Fibroblast of skin of scalp (primary cell): Measurements from ENCODE around the gene FAM3B.
"Not testable (repeated sequence)": the region's sequence is repeated elsewhere in the genome, so short reads cannot be mapped to it uniquely, and the experiment has no call there.

Experiments
- DNase-seq: peaks from one replicate; pipeline ENCODE4 v3.0.0-alpha.2; 2013

FAM3B gene

DNA sequence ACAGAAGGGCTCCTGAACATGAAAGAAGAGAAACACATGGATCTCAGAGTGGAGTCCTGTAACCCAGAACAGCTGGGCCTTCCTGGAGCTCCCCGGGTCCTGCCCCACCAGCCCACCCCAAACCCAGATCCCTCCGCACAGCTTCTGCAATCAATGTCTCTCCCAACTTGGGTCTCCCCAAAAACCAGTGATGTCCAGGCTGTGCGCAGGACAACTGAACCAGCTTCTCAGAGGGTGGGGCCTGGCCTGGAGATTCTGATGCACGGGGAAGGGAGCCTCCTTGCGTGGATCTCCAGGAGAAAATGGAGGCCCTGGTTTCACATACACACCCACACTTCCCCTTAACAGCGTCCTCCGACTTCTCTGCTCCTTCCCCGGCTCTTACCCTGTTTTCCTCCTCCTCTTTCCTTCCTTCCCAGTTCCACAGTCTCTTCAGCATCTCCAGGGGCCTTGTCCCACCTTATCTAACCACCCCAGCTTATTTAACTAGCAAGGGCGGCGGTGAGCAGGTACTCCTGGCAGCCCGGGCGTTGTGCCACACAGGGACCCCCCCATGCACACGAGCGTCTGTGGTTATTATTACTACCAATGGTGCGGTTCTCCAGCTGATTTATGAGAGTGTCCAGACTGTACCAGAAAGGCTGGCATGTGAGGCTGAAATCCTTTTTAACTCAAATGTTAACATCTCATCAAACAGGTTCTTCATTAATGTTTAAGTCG is 34.0 kb downstream of the FAM3B start:
- DNase-seq: no peak

DNA sequence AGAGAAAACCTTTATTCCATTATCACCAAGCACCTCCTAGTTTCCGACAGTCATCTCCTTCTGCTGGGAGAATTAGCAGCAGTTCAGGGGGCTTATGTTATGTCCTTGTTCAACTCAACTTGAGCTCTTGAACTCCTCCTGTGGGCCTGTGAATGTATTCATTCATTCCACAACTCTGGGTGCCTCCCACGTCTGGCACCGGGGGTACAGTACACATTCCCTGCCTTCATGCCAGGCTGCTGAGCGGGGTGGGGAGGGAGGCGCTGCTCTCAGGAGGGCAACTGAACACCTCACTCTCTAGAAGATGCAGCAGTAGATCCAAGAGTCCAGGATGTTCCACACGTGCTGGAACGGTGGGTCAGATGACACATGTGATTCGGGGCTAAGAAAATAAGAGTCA is 40.9 kb downstream of the FAM3B start:
- no peak for DNase-seq

- no peak for DNase-seq
These were observed 41.9 kb downstream of the FAM3B start for GRCh38 chr21:41358193-41359166.

DNA sequence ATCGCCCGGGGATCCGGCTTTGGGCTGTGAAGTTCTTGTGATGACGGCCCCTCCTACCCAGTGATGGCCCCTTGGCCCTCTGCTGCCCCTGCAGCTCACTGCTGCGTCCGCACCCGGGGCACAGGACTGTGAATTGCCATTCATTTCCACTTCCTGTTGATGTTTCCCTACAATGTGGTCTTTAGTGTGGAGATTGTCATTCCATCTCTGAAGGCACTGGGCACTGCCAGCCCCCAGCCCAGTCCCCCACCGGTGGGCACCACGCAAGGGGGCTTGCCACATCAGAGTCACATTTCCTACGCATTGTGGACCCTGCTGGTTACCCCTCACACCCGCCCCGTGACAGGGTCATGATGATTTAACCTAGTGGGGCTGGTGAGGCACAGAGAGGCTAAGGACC is 42.7 kb downstream of the FAM3B start:
- no peak for DNase-seq

GRCh38 chr21:41359754-41360071 is 43.1 kb downstream of the FAM3B start:
- not testable (repeated sequence) for DNase-seq

DNA sequence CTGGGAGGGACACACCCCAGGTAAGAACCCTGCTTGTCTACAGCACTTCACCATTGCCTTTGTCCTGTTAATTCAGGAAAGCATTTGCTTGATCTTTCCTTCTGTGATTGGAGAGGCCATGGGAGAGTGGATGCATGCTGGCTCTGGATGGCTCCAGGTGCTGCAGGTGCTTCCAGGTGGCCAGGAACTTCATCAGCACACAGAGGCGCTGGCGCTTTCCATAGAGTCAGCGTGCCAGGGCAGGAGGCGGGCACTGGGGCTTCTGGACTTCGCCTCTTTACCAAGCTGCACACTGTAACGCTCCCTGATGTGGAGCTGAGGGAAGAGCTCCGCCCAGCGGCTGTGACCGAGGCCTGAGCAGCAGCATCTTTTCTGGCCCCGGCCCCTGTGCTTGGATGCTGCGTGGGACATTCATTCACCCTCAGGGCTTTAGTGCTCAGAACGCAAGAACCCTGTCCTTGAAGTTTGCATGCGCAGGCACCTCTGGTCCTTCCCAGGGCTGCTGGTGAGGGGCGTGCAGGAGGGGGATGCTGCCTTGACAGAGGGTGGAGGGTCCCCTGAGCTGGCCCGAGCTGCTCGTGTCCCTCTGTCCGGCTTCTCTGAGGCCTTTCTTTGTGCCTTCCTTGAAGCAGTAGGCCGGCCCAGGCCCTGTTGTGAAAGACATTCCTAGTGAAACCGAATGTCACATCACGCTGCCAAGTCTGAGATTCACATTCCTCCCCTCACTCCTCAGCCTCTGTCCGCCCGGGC is 43.6 kb downstream of the FAM3B start:
- DNase-seq: peak; percentile 44

DNA sequence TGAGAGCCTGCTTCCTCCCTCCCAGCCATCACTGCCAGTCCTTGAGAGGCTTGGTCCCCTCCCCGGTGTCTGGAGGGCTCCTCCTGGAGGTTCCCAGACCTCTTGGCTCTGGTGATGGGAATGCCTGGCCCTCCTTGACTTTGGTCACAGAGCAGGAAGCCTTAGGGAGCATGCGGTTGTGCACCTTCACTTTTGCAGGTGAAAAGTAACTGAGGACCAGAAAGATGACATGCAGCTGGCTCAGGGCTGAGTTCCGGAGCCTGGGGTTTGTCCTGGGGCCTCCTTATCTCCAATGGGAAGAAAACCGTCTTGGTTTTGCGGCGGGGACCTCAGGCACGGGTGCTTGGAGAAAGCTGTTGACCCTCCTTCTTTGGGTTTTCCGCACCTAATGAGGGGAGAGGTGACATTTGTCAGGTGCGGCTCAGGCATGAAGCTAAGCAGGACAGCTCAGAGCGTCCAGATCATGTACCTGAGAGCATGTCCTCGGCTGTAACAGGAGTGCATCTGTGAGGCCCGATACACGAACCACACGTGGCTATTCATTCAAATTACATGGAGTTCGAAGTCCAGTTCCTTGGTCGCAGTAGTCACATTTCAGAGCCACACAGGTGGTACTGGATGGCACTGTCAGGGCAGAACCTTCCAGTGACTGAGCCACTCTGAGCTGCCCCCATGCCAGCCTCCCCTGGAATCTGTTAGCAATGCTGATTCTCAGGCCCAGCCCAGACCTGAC is 44.6 kb downstream of the FAM3B start:
- DNase-seq: no peak

GRCh38 chr21:41361786-41362604 is 45.4 kb downstream of the FAM3B start, which contains the start of gene MX2:
Gene MX2, plus strand, starts transcription at chr21:41362027. Its CDS starts 14,880 bp downstream, at chr21:41376907.
- peak; percentile 84 for DNase-seq

DNA sequence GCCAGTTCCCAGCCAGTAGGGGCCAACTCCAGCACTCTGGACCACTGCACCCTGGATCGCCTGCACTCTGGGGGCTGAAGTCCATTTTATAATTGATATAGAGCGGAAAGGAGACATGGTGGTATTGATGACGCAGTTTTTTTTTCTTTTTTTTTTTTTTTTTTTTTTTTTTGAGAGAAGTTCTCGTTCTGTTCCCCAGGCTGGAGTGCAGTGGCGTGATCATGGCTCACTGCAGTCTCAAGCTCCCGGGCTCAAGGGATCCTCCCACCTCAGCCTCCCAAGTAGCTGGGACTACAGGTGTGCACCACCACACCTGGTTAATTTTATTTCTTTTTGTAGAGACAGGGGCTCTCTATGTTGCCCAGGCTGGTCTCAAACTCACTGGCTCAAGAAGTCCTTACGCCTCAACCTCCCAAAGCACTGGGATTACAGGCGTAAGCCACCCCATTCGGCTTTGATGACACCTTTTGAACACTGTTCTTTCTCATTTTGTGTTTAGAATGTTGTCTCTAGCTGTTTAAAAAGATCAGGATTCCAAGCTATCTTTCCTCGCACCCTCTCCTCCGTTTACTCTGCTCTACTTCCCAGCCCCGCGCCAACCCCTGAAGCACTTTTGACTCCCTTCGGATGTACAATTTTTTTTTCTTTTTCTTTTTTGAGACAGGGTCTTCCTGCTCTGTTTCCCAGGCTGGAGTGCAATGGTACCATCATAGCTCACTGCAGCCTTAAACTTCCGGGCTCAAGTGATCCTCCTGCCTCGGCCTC is 46.2 kb downstream of the FAM3B start:
- no peak for DNase-seq

DNA sequence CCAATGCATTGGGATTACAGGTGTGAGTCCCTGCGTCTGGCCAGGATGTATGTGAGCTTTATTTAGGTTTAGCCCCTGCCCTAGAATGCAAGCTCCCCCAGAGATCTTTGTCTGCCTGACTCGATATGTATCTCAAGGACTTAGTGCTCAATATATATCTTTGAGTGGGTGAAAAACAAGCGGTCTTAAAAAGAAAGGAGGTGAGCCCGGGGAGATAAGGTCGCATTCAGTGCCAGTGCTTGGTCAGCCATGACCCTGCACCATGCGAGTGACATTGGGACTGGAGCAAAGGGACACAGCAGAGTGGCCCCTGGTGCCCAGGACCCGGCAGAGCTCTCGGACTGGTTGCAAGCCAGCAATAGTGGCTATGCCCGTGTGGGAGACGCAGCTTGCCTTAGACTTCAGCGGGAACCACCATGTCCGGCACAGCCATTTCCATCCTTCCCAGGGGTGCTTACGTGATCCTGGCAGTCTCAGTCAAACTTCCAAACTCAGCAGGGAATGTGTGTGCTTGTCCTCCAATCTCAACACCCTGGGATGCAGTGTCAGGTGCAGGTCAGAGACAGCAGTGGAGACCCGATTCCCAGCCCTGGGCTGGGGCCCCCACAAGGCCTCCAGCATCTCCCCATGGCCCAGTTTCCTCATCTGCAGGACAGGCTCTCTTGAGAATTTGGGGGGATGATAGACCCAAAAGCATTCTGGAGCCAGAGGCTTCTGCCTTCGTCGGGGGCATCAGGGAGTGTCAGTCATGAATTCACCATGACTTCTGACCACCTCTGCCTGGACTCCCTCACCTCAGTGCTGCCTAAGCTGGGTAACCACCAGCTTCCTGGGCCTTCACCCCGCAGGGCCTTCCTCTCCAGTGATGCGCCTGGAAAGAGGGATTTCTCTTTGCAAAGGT is 47.0 kb downstream of the FAM3B start:
- DNase-seq: no peak

DNA sequence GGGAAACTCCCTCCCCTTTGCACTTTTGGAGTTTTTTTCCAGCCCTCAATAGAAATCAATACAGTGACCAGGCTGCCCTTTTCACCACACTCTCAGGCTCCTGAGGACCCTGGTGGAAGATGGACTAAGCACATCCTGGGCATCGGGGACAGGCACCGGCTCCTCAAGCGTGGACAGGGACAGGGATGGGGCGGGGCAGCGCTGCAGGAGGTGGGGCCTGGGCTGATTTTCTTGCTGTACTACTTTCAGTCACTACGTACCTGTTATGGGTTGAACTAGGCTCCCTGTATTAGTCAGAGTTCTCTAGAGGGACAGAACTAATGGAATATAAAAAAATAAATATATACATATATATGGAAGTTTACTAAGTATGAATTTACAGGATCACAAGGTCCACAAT is 47.7 kb downstream of the FAM3B start:
- DNase-seq: no peak

- DNase-seq: no peak
These were observed 48.9 kb downstream of the FAM3B start for GRCh38 chr21:41365377-41366107.

DNA sequence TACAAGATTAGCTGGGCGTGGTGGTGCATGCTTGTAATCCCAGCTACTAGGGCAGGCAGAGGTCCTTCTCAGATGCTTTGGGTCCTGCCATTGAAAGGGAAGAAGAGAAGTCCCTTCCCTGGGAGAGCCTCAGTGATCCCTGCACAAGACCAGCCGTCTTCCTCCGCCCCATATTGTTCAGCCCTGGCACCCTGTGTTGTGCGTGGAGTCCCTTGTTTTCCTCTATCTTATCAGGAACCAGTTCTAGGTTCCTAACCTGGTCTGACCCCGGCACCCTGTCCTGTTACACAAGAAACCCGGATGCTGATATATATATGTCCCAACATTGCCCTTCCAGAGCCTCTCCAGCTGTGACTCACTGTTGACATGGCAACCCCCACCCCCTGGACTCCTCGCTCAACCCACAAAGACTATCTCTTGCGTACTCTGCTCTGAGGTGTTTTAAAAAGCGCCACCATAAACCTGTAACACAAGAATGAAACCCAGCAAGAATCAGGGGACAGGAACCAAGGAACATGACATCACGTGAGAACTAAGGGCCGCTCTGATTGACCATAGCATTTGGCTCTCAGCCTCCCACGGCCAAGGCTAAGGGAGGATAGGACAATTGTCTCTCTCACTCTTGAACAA is 50.0 kb downstream of the FAM3B start:
- peak; percentile 67 for DNase-seq

DNA sequence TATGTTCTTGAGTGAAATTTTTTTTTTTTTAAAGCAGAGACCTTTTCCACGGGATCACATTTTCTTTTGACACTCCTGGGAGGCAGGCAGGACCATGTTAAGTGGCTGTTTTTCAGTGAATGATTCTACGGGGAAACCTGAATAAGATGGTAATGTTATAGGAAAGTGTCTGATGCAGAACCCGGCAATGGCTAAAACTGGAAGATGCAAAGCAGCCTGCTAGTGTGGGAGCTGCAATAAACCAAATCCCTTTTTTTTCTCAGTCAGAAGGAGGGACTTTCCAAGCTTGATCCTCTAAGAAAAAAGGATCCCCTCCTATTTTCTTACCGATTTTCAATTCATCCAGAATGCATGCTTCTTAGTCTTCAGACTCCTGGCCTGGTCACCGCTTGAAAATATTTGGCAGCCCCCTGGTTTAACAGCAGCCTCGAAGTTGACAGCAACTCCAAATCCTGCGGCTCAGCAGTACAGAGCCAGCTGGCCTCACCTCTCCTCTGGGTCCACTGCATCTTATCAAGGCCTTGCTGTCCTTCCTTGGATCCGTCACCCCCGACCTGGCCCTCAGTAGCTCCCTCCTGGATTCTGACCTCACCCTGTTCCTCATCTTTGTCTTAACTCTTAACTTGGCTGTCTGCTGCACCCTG is 50.8 kb downstream of the FAM3B start:
- no peak for DNase-seq

GRCh38 chr21:41367945-41368734 is 51.5 kb downstream of the FAM3B start:
- DNase-seq: no peak

DNA sequence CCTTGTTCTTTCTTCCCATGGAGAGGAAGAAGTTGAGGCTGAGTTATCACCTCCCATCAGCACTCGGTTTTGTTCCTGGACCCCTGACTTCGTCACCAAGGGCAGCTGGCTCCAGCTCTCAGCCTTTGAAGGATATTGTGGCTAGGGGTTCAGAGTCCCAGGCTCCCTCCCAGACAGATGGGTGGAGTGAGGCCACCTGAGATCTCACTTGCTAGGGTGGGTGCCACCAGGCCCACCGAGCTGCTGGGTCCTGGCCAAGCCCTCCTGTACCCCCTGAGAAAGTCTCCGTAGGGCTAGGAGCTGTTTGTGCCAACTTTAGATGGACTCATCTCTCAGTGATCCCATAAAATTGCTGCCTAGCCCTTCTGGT is 52.1 kb downstream of the FAM3B start:
- DNase-seq: no peak
